ENCODE measurements around the gene PIAS3. TPM values are rescaled to one million over a fixed set of nuclear protein-coding genes. Genes with fewer than 3 reads are reported as not detected.
A peak's percentile ranks its signal among the peaks of the same experiment; 100 is the strongest.
"Not testable (repeated sequence)": the region's sequence is repeated elsewhere in the genome, so short reads cannot be mapped to it uniquely, and the experiment has no call there.

The PIAS3 gene
- total and polyA plus RNA-seq, 5 donors = 16.6 to 19.4 (median 18.4) TPM

DNA sequence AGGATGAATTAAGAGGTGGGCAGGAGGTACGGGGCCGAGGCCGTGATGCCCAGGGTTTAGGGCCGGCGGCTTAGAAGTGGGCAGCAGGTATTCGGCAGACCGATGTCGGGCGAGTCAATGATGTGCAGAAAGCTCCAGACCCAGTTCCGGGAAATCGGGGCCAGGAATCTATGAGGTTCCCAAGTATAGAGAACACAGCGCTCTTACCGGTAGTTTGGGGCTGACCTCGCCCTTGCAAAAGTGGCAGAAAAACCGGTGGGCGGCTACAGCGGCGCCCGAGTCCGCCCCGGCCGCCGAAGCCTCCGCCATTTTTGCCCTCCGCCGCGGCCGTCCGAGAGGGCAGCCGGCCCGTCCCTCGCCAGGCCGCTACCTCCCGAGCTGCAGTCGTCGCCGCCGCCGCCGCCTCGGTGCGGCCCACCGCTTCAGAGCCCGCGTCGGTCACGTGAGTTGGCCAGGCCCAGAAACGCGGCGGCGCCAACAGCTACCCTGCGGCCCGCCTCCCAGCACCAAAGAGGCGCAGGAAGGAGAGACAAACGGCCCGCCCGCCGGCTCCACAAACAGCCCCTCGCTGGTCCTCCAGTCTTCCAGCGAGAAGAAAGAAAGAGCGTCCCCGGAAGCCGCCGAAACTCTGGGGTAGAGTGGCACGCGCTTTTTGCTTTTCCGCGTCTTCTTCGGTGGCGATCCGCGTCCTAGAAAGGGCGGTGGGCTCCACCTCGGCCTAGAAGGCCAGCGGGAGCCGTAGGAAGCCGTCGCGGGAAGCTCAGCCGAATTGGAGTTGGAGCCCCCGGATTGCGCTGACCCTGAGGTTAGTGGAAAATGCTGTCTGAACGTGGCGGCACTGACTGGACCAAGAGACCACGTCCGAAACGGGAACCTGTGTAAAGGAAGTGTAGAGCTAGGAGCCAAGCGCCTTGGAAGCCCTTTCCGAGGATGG lies 35.0 kb downstream of the PIAS3 start, which contains the start of the genes POLR3C and RNF115:
Gene POLR3C (plus strand): TSS at position 636 of the 934 bp plus-strand sequence. CDS start 1,577 bp downstream, outside the sequence.
Gene RNF115 (minus strand): TSS at position 531 of the 934 bp plus-strand sequence. CDS start 222 bp downstream, at position 309.
- intact Hi-C loops (cut with DNase I) = no loop called here
- peak within 1 kb of the TSS; percentile 76 for H3K4me3 ChIP-seq (ENCODE audit: low read length)
- H3K9me3 ChIP-seq (ENCODE audit: control insufficient read depth, low read length) = no peaks in the 10 kb centered on the region
- H3K27me3 ChIP-seq (ENCODE audit: control insufficient read depth, insufficient read depth) = no peaks in the 10 kb centered on the region
- WGBS = under 1% methylated on average over 89 of the region's 89 CpGs
- peak; percentile 96 to 98 for ATAC-seq
- H3K27ac ChIP-seq (ENCODE audit: low read length) = peak within 1 kb of the TSS; percentile 59
- H3K4me1 ChIP-seq (ENCODE audit: control insufficient read depth, insufficient read depth, low read length) = peaks cover 3% of the 10 kb centered on the region
- peak; percentile 94 to 97 (median 97) for DNase-seq

DNA sequence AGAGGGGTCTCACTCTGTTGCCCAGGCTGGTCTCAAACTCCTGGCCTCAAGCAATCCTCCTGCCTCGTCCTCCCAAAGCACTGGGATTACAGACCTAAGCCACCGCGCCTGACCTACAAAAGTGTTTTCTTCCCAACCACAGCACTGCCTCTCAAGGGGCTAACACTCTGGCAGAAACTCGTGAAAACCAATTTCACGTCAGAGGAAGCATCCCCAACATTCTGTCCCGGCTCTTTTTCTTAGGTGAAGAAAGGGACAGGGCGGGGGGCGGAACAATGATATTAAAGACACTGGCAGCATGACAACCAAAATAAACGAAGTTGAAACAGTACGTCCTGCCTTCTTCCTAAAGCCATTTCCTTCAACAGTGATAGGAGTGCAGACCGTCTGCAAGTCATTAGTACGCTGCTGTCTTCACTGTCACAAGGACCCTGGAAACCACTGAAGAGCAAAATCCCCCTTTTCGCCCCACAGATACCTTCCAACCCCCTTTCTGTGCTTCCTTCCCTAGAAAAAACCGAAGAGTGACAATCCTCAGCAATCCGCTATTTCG lies 36.0 kb downstream of the PIAS3 start:
- peak overlapping the region; percentile 19 for H3K27ac ChIP-seq (ENCODE audit: low read length)
- 0% methylated on average over 4 of the region's 16 CpGs for WGBS
- H3K9me3 ChIP-seq (ENCODE audit: control insufficient read depth, low read length); H3K27me3 ChIP-seq (ENCODE audit: control insufficient read depth, insufficient read depth); DNase-seq; H3K4me1 ChIP-seq (ENCODE audit: control insufficient read depth, insufficient read depth, low read length); intact Hi-C loops (cut with DNase I); H3K4me3 ChIP-seq (ENCODE audit: low read length): not testable (repeated sequence)
- ATAC-seq = peak; percentile 17 to 71

DNA sequence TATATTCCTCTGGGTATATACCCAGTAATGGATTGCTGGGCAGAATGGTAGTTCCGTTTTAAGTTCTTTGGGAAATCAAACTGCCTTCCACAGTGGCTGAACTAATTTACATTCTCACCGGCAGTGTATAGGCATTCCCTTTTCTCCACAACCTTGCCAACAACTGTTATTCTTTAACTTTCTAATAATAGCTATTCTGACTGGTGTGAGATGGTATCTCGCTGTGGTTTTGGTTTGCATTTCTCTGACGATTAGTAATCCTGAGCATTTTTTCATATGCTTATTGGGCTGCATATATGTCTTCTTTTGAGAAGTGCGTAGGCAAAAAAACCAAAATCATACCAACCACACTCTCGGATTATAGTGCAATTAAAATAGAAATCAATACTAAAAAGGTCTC lies 40.8 kb downstream of the PIAS3 start:
- H3K27me3 ChIP-seq (ENCODE audit: control insufficient read depth, insufficient read depth); DNase-seq; ATAC-seq; H3K9me3 ChIP-seq (ENCODE audit: control insufficient read depth, low read length); intact Hi-C loops (cut with DNase I); H3K4me3 ChIP-seq (ENCODE audit: low read length); H3K27ac ChIP-seq (ENCODE audit: low read length); H3K4me1 ChIP-seq (ENCODE audit: control insufficient read depth, insufficient read depth, low read length): not testable (repeated sequence)
- 65% methylated on average over 4 of the region's 6 CpGs for WGBS

- H3K27me3 ChIP-seq (ENCODE audit: control insufficient read depth, insufficient read depth); H3K27ac ChIP-seq (ENCODE audit: low read length); DNase-seq; H3K4me1 ChIP-seq (ENCODE audit: control insufficient read depth, insufficient read depth, low read length); H3K9me3 ChIP-seq (ENCODE audit: control insufficient read depth, low read length); ATAC-seq; H3K4me3 ChIP-seq (ENCODE audit: low read length); intact Hi-C loops (cut with DNase I): not testable (repeated sequence)
- WGBS = 76% methylated on average over 5 of the region's 6 CpGs
Measured at GRCh38 chr1:145812977-145813810, 45.7 kb downstream of the PIAS3 start.

GRCh38 chr1:145806844-145807243 lies 52.0 kb downstream of the PIAS3 start:
- Histone ChIP-seq H3K4me1 (ENCODE audit: control insufficient read depth, insufficient read depth, low read length) (no peaks in the 10 kb centered on the region), H3K27ac (ENCODE audit: low read length) (no peak overlapping the region), H3K27me3 (ENCODE audit: control insufficient read depth, insufficient read depth) (no peaks in the 10 kb centered on the region), H3K4me3 (ENCODE audit: low read length) (no peak overlapping the region), H3K9me3 (ENCODE audit: control insufficient read depth, low read length) (no peaks in the 10 kb centered on the region)
- ATAC-seq (no peak), DNase-seq (no peak)
- intact Hi-C loops (cut with DNase I) = no loop called here
- 95% methylated on average over 7 of the region's 7 CpGs for WGBS

- ATAC-seq (no peak), DNase-seq (no peak)
- no peaks in the 10 kb centered on the region for H3K9me3 ChIP-seq (ENCODE audit: control insufficient read depth, low read length)
- no peaks in the 10 kb centered on the region for H3K4me1 ChIP-seq (ENCODE audit: control insufficient read depth, insufficient read depth, low read length)
- intact Hi-C loops (cut with DNase I) = no loop called here
- H3K27me3 ChIP-seq (ENCODE audit: control insufficient read depth, insufficient read depth) = no peaks in the 10 kb centered on the region
- no peak overlapping the region for H3K4me3 ChIP-seq (ENCODE audit: low read length)
- 98% methylated on average over 4 of the region's 4 CpGs for WGBS
- no peak overlapping the region for H3K27ac ChIP-seq (ENCODE audit: low read length)
Measured at GRCh38 chr1:145806408-145806807, 52.5 kb downstream of the PIAS3 start.

DNA sequence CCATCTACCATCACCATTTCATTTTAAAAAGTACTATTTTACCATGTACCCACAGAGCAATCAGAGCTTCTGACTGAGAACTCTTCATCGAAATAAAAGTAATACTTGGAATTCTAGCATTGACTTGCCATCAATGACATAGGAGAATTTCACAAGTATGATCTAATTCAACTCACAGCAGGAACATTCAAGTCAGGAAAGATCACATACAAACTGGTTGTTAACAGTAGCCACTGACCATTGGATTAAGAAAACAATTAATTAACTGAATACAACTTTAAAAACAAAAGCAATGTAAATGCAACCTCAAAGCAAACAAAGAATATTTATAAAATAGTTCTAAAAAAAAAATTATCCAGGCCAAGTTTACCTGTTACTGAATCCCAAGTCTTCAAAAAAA lies 53.8 kb downstream of the PIAS3 start:
- H3K4me1 ChIP-seq (ENCODE audit: control insufficient read depth, insufficient read depth, low read length) = peaks cover 3% of the 10 kb centered on the region
- 75% methylated on average over 1 of the region's 1 CpG for WGBS
- ATAC-seq (no peak), DNase-seq (no peak)
- no peak overlapping the region for H3K4me3 ChIP-seq (ENCODE audit: low read length)
- no peaks in the 10 kb centered on the region for H3K9me3 ChIP-seq (ENCODE audit: control insufficient read depth, low read length)
- H3K27me3 ChIP-seq (ENCODE audit: control insufficient read depth, insufficient read depth) = no peaks in the 10 kb centered on the region
- H3K27ac ChIP-seq (ENCODE audit: low read length) = no peak overlapping the region
- intact Hi-C loops (cut with DNase I) = no loop called here

DNA sequence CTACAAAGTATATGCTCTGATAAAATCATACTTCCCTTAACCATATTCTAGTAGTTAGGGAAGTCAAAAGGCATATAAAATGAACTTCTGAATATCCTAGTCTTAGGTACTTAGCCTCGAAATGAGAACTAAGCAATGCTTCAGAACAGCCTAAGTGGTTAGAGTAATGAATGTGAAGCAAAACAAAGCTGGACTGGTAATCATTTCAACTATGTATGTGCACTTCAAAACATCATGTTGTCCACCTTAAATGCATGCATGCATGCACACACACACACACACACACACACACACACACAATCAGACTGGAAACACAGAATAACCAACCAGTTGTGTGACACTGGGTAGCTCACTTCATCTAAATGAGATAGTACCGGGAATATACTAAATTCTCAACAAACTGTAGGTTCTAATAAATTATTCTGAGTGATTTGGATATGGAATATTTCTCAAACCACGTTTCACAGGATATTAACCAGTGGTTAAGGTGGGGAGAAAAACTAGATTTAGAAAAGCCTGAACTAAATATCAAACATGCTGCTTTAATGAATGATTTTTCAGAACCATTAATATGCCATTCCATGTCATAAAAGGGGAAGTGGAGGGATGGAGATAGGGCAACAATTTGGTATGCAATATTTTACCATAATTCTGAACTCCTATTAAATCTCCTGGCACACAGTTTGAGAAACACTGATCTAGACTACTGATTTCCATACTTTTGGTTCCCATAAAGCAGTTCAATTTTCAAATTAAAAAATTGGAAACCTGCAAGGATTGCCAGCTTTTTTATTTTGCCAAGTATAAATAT lies 54.4 kb downstream of the PIAS3 start:
- Histone ChIP-seq H3K4me1 (ENCODE audit: control insufficient read depth, insufficient read depth, low read length) (peaks cover 3% of the 10 kb centered on the region), H3K4me3 (ENCODE audit: low read length) (no peak overlapping the region), H3K27me3 (ENCODE audit: control insufficient read depth, insufficient read depth) (no peaks in the 10 kb centered on the region), H3K27ac (ENCODE audit: low read length) (no peak overlapping the region), H3K9me3 (ENCODE audit: control insufficient read depth, low read length) (no peaks in the 10 kb centered on the region)
- ATAC-seq (no peak), DNase-seq (no peak)
- 55% methylated on average over 3 of the region's 3 CpGs for WGBS
- intact Hi-C loops (cut with DNase I) = no loop called here

DNA sequence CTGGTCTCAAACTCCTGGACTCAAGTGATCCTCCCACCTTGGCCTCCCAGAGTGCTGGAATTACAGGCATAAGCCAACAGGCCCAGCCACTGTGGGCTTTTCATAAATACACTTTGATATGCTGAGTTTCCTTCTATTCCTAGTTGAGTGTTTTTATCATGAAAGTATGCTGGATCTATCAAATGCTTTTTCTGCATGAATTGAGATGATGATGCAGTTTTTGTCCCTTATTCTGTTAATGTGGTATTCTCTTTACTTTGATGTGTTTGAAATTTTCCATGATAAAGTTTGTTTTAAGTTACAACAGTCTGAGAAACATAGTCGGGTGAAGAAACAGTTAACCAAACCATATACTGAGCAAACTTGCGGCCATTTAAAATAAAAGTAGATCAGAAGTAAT lies 59.1 kb downstream of the PIAS3 start:
- DNase-seq = no peak
- intact Hi-C loops (cut with DNase I) = no loop called here
- WGBS = 91% methylated on average over 2 of the region's 2 CpGs

More for the DNA sequence above, 59.1 kb downstream of the PIAS3 start:
- no peak overlapping the region for H3K27ac ChIP-seq (ENCODE audit: low read length)
- peaks cover 3% of the 10 kb centered on the region for H3K4me1 ChIP-seq (ENCODE audit: control insufficient read depth, insufficient read depth, low read length)
- no peaks in the 10 kb centered on the region for H3K27me3 ChIP-seq (ENCODE audit: control insufficient read depth, insufficient read depth)
- no peak overlapping the region for H3K4me3 ChIP-seq (ENCODE audit: low read length)
- ATAC-seq = no peak
- H3K9me3 ChIP-seq (ENCODE audit: control insufficient read depth, low read length) = peaks cover 1% of the 10 kb centered on the region

Measured in right cardiac atrium (tissue), 5 donors.